Thoracic aorta (tissue), 2 donors: ENCODE measurements around the gene TRAK1. TPM values are rescaled to one million over a fixed set of nuclear protein-coding genes. Genes with fewer than 3 reads are reported as not detected.

Source experiments
- ATAC-seq: fragments of 150-250 bp; one replicate; pipeline ENCODE4 v1.8.0; 2017; ENCODE audit warnings: low read depth; ENCODE audit not compliant: insufficient number of reproducible peaks, low FRiP score
- DNase-seq: peaks from one replicate; pipeline ENCODE4 v3.0.0-alpha.2; 2020; ENCODE audit warnings: low spot score
- H3K27ac ChIP-seq, 2 donors: fragments of 200-600 bp; sonication (generic); 1 replicate in 1 of 2; 2 replicates in 1 of 2; pipeline ENCODE4 v1.5.1; 2016; ENCODE audit warnings: mild to moderate bottlenecking in 2 of 2, moderate library complexity in 2 of 2
- H3K27me3 ChIP-seq: fragments of 200-600 bp; sonication (generic); replicated peaks from 2 replicates; pipeline ENCODE4 v1.6.0; 2016; ENCODE audit warnings: mild to moderate bottlenecking; ENCODE audit not compliant: insufficient read depth
- H3K36me3 ChIP-seq: fragments of 200-600 bp; sonication (generic); one replicate; pipeline ENCODE4 v1.5.1; 2016
- H3K4me1 ChIP-seq, 2 donors: fragments of 200-600 bp; sonication (generic); 1 replicate in 1 of 2; 2 replicates in 1 of 2; pipeline versions ENCODE4 v1.5.1 to v1.6.0; 2016; ENCODE audit warnings: low read depth in 2 of 2, mild to moderate bottlenecking in 1 of 2; ENCODE audit not compliant: control insufficient read depth in 1 of 2
- H3K4me3 ChIP-seq: fragments of 200-600 bp; sonication (generic); 2 replicates; pipeline ENCODE4 v1.5.1; 2016; ENCODE audit warnings: mild to moderate bottlenecking
- H3K9me3 ChIP-seq: fragments of 200-600 bp; sonication (generic); 2 replicates; pipeline ENCODE4 v1.5.1; 2016
- CTCF ChIP-seq: fragments of 200-600 bp; sonication (generic); IDR thresholded peaks from one replicate; pipeline ENCODE4 v1.5.1; 2019; ENCODE audit warnings: antibody characterized with exemption
- total RNA-seq, 2 donors: library from RNA; depleted of rRNA; stranded (reverse); fragments of >200 nt; gene quantifications; one replicate each; pipeline versions ENCODE4 v1.1.0 to v1.2.3, GENCODE V29; 2016

Gene TRAK1
- total RNA-seq, 2 donors from 2014 or later = 35.1 to 36.0 TPM

GRCh38 chr3:42116466-42116865, 25.3 kb downstream of the TRAK1 start:
- no peak for ATAC-seq

GRCh38 chr3:42117175-42118008, 26.2 kb downstream of the TRAK1 start:
- peak; percentile 31 for ATAC-seq
- TF ChIP-seq CTCF = peak; percentile 49
- H3K4me1 ChIP-seq = peaks cover 18 to 30% of the 10 kb centered on the region in 2 donors
- peak overlapping the region; percentile 39 to 67 for H3K27ac ChIP-seq
- no peaks in the 10 kb centered on the region for H3K36me3 ChIP-seq
- no peak for DNase-seq
- H3K9me3 ChIP-seq = no peaks in the 10 kb centered on the region
- H3K27me3 ChIP-seq = no peaks in the 10 kb centered on the region
- H3K4me3 ChIP-seq = peak overlapping the region; percentile 40

More at GRCh38 chr3:42116466-42116865, 25.3 kb downstream of the TRAK1 start:
- Histone ChIP-seq H3K27ac (no peak overlapping the region), H3K27me3 (no peaks in the 10 kb centered on the region), H3K9me3 (no peaks in the 10 kb centered on the region), H3K4me1 (peaks cover 18 to 30% of the 10 kb centered on the region in 2 donors), H3K4me3 (no peak overlapping the region), H3K36me3 (no peaks in the 10 kb centered on the region)
- DNase-seq = no peak
- TF ChIP-seq CTCF = no peak

GRCh38 chr3:42118762-42119361, 27.7 kb downstream of the TRAK1 start:
- H3K27me3 ChIP-seq = no peaks in the 10 kb centered on the region
- H3K4me3 ChIP-seq = no peak overlapping the region
- DNase-seq = no peak
- peaks cover 18 to 30% of the 10 kb centered on the region in 2 donors for H3K4me1 ChIP-seq
- no peaks in the 10 kb centered on the region for H3K9me3 ChIP-seq
- no peak for ATAC-seq
- no peak for TF ChIP-seq CTCF
- H3K27ac ChIP-seq = peak overlapping the region in 1 of 2 donors; percentile 5
- H3K36me3 ChIP-seq = no peaks in the 10 kb centered on the region

- DNase-seq = no peak
- Histone ChIP-seq H3K9me3 (no peaks in the 10 kb centered on the region), H3K27me3 (no peaks in the 10 kb centered on the region), H3K4me3 (no peak overlapping the region), H3K4me1 (peaks cover 18 to 30% of the 10 kb centered on the region in 2 donors), H3K36me3 (no peaks in the 10 kb centered on the region), H3K27ac (peak overlapping the region; percentile 5 to 16)
- TF ChIP-seq CTCF = no peak
- ATAC-seq = no peak
Observed at GRCh38 chr3:42119561-42120355, 28.6 kb downstream of the TRAK1 start.

GRCh38 chr3:42120866-42121265, 29.7 kb downstream of the TRAK1 start:
- TF ChIP-seq CTCF = no peak
- Histone ChIP-seq H3K36me3 (peaks cover 5% of the 10 kb centered on the region), H3K27me3 (no peaks in the 10 kb centered on the region), H3K4me1 (peaks cover 18 to 30% of the 10 kb centered on the region in 2 donors), H3K9me3 (no peaks in the 10 kb centered on the region), H3K27ac (no peak overlapping the region), H3K4me3 (no peak overlapping the region)
- no peak for ATAC-seq
- no peak for DNase-seq
